ENCODE measurements around the gene SYDE2.
"Not testable (repeated sequence)": the region's sequence is repeated elsewhere in the genome, so short reads cannot be mapped to it uniquely, and the experiment has no call there.

The SYDE2 gene, protein sequence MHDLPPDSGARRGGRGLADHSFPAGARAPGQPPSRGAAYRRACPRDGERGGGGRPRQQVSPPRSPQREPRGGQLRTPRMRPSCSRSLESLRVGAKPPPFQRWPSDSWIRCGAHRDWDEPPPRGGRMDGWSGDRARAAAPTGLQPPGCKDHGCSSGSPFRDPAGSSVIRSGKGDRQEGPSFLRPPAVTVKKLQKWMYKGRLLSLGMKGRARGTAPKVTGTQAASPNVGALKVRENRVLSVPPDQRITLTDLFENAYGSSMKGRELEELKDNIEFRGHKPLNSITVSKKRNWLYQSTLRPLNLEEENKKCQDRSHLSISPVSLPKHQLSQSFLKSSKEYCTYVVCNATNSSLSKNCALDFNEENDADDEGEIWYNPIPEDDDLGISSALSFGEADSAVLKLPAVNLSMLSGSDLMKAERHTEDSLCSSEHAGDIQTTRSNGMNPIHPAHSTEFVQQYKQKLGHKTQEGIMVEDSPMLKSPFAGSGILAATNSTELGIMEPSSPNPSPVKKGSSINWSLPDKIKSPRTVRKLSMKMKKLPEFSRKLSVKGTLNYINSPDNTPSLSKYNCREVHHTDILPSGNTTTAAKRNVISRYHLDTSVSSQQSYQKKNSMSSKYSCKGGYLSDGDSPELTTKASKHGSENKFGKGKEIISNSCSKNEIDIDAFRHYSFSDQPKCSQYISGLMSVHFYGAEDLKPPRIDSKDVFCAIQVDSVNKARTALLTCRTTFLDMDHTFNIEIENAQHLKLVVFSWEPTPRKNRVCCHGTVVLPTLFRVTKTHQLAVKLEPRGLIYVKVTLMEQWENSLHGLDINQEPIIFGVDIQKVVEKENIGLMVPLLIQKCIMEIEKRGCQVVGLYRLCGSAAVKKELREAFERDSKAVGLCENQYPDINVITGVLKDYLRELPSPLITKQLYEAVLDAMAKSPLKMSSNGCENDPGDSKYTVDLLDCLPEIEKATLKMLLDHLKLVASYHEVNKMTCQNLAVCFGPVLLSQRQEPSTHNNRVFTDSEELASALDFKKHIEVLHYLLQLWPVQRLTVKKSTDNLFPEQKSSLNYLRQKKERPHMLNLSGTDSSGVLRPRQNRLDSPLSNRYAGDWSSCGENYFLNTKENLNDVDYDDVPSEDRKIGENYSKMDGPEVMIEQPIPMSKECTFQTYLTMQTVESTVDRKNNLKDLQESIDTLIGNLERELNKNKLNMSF

GRCh38 chr1:85200463-85201339 lies at the start of gene SYDE2:
SYDE2 (minus strand) TSS chr1:85201016; CDS start chr1:85200996, 20 bp downstream.
- peak within 1 kb of the TSS; percentile 82 for H3K27ac ChIP-seq
- TF ChIP-seq ZFX (IDR thresholded peaks at IDR 0.05; ENCODE audit: borderline replicate concordance): no peak
- TF ChIP-seq CTCF (IDR thresholded peaks at IDR 0.05): no peak

DNA sequence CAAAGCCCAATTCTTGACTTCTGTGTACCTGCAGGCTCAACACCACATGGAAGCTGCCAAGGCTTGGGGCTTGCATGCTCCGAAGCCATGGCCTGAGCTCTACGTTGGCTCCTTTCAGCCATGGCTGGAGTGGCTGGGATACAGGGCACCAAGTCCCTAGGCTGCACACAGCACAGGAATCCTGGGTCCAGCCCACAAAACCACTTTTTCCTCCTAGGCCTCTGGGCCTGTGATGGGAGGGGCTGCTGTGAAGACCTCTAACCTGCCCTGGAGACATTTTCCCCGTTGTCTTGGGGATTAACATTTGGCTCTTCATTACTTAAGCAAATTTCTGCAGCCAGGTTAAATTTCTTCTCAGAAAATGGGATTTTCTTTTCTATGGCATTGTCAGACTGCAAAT lies 48.2 kb upstream of the SYDE2 start:
- peak; percentile 9; the same call in 1 of the 2 replicates for TF ChIP-seq CTCF (IDR thresholded peaks at IDR 0.05)
- H3K27ac ChIP-seq: not testable (repeated sequence)

DNA sequence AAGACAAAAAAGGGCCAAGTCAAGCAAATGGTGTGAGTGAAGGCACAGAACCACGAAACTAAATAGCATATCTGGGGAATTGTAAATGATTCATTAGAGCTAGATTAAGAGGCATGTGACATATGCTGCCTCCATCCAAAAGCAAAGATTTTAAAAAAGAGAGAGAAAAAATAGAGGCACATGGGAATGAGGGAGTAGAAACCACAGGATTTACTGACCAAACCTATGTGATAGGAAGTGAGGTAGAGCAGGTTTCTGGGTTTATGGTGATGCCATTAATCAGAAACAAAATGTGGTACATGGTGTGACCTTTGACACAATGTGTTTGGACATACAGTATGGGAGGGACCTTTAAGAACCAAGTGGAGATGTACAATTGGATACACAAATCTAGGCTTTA lies 45.1 kb upstream of the SYDE2 start:
- TF ChIP-seq CTCF (IDR thresholded peaks at IDR 0.05) (no peak), ZFX (IDR thresholded peaks at IDR 0.05; ENCODE audit: borderline replicate concordance) (no peak)
- H3K27ac ChIP-seq: no peak overlapping the region

DNA sequence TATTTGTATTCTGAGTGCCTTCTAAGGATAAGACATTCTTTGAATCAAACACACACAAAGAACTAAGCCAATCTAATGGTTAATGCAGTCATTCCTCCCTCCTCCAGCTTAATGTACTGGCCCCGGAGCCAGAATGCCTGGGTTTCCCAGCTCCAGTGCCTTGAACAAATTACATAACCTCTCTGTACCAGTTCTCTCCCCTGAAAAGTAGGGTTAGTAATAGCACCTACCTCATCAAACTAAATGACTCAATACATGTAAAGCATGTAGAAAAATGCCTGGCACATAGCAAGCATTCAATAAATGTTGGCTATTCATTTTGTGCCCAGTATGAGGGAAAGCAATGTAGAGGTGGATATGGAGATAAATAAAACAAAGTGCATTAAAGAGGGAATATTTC lies 44.6 kb upstream of the SYDE2 start:
- TF ChIP-seq ZFX (IDR thresholded peaks at IDR 0.05; ENCODE audit: borderline replicate concordance): no peak
- no peak for TF ChIP-seq CTCF (IDR thresholded peaks at IDR 0.05)
- H3K27ac ChIP-seq: no peak overlapping the region

- TF ChIP-seq CTCF (IDR thresholded peaks at IDR 0.05) (no peak), ZFX (IDR thresholded peaks at IDR 0.05; ENCODE audit: borderline replicate concordance) (no peak)
Measured at GRCh38 chr1:85244271-85245061, 43.6 kb upstream of the SYDE2 start.

DNA sequence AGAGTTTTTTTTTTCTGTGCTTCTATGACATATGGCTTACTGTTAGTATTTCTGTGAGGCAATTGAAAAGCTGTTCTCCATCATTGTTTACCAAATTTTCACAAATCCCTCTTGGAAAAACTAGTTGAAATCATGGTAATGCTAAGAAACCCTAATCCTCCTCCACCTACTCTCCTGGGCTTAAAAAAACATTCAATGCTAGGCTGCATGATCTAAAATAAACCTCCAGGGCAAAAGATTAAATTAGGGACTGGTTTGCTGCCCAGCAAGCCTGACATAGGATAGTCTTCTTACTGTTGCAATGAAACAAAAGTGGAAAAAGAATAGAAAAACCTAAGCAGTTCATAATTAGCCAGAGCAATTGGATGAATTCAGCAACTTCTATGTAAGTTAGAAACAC lies 42.6 kb upstream of the SYDE2 start:
- H3K27ac ChIP-seq: no peak overlapping the region
- no peak for TF ChIP-seq CTCF (IDR thresholded peaks at IDR 0.05)
- TF ChIP-seq ZFX (IDR thresholded peaks at IDR 0.05; ENCODE audit: borderline replicate concordance): no peak

More at GRCh38 chr1:85244271-85245061, 43.6 kb upstream of the SYDE2 start:
- no peak overlapping the region for H3K27ac ChIP-seq

All from 22Rv1 (cell line).